Activated effector memory CD4-positive, alpha-beta T cell treated with Interleukin-2 at 50 U/mL for 16 hours (primary cell): ENCODE data around the gene GMEB2.
"Not testable (repeated sequence)": the region's sequence is repeated elsewhere in the genome, so short reads cannot be mapped to it uniquely, and the experiment has no call there.

Experiments
- DNase-seq: peaks from one replicate; pipeline ENCODE4 v3.0.0-alpha.2; 2020

Gene GMEB2

GRCh38 chr20:63626424-63627128, at the start of gene GMEB2:
Gene GMEB2 (minus strand): TSS chr20:63627101. CDS start chr20:63619397, 7,704 bp downstream.
- DNase-seq = peak; percentile 67

- no peak for DNase-seq
These were observed 48.9 kb upstream of the GMEB2 start for GRCh38 chr20:63675681-63676368.

DNA sequence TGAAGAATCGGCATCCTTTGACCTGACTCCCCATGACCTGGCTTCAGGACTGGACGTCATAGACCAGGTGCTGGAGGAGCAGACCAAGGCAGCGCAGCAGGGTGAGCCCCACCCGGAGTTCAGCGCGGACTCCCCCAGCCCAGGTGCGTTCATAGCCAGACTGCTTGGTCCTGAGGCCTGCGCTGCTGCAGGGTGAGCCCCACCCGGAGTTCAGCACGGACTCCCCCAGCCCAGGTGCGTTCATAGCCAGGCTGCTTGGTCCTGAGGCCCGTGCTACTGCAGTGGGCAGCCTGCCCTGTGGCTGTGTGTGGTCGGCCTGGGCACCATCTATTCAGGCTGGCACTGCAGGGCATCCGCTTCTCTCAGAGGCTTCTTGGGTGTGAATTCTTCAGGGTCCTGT, 47.0 kb upstream of the GMEB2 start:
- DNase-seq = no peak

GRCh38 chr20:63672666-63673065, 45.8 kb upstream of the GMEB2 start:
- no peak for DNase-seq

GRCh38 chr20:63671695-63672094, 44.8 kb upstream of the GMEB2 start:
- not testable (repeated sequence) for DNase-seq

GRCh38 chr20:63668351-63668750, 41.5 kb upstream of the GMEB2 start:
- no peak for DNase-seq

DNA sequence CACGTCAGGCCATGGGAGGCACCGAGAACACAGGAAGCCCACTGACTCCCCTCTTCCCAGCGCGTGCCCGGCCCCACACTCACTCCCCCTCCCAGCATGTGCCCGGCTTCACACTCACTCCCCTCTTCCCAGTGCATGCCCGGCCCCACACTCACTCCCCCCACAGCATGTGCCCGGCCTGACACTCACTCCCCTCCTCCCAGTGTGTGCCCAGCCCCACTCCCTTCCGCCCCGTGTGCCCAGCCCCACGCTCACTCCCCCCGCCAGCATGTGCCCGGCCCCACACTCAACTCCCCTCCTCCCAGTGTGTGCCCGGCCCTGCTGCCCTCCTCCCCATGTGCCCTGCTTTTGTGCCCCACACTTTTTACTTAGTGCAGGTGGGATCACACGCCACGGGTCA, 41.0 kb upstream of the GMEB2 start:
- no peak for DNase-seq

- DNase-seq = no peak
These were observed 38.8 kb upstream of the GMEB2 start for GRCh38 chr20:63665708-63666107.

DNA sequence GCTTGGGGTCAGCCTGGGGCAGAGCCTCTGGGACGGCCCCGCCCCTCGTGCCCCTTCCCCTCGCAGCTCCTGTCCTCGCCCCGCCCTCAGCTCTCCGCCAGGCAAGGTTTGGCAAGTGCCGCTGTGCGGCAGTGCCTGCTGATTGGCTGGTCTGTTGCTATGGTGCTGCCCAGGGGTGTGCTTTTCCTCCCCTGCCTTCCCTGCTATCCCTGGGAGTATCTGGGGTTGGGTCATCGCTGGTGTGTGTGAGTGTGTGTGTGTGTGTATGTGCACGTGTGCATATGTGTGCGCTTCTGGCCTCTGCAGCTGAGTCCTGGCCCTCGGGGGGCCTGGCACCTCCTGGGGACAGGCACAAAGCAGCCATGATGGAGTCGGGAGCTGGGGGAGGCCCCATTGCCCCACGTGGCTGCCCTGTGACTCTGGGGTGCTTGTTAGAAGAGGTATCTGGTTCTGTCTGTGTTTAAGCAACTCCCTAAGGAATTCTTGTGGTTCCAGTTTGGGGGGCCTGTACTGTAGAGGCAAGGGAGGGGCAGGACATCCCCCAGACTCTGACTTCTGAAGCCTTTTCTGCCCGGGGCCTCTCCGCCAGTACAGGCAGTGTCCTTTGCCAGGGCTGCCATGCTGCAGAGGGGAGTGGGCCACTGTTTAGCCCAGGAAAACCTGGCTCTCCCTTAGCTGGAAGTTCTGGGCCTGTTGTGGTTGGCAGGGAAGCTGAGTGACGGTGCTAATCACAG, 38.1 kb upstream of the GMEB2 start:
- DNase-seq = no peak

DNA sequence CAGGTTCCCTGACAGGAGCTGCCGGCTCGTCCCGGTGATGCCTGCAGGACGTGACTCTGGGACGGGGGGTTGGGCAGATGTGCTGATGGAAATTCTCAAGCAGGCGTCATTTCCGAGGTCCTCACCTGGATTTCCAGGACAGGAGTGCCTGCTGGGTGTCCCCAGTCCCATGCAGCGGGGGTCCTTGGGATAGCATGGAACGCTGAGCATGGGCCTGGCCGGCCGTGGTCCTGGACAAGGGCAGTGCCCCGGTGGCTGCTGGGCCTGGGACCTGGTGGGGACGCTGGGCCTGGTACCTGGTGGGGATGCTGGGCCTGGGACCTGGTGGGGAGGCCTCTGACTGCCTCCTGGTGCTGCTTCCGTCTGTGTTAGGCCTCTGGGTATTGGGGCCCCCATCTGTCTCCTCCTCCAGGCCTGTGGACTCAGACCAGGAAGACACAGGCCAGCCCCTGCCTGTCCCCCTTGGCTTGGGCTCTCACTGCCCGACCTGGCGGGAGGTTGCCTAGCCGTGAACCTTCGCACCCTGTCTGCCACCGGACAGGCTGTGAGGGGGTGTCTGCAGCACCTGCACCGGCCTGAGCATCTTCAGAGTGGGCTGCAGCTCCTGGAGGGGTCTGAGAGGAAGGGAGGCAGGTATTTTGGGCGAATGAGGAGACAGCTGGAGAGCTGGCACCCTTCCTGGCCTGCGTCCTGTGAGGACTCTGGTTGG, 37.4 kb upstream of the GMEB2 start:
- no peak for DNase-seq

DNA sequence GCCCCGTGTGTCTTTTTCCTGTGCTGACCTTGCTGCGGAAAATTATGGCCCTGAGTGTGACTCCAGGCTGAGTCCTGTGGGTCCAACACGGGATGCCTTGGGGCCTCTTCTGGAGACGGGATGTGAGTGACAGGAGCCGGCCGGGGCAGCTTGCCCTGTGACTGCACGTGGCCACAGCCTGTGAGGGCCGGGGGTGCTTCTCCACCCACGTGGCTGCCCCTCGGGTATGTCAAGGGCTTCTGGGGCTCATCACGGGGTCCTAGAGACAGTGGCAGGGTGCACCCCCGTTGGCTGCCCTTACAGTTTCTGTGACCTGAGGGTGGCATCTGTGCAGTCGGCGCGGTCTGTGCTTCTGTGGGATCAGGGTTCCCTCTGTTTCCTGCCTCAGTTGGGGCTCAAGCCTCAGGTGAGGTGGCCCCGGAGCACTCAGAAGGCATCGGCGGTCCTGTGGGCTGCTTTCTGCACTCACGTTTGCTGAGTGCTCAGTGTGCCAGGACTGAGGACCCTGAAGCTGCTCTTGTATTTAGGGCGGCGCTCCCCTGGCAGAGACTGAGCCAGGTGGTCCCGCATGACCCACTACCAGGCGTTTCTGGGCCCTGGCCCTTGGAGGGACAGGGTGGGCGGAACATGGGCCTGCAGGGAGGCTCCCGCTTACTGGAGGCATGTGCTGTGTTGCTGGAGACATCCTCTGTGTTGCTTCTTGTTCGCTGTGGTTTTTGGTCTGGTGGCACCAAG, 36.6 kb upstream of the GMEB2 start:
- DNase-seq = no peak

DNA sequence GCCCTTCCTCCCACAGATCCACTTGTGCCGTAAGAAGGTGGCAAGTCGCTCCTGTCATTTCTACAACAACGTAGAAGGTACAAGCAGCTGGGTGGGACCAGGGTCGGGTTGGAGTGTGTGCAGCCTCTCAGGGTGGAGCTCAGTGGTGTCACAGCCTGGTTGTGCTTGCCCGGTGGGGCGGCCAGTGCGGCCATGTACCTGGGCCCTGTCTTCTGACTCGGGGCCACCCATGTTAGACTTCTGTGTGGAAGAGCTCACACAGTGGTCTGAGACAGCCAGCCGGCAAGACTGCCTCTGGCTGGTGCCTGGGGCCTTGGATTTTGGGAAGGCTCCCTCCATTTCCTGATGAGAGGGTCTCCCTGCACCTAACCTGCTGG, 35.9 kb upstream of the GMEB2 start:
- no peak for DNase-seq

DNA sequence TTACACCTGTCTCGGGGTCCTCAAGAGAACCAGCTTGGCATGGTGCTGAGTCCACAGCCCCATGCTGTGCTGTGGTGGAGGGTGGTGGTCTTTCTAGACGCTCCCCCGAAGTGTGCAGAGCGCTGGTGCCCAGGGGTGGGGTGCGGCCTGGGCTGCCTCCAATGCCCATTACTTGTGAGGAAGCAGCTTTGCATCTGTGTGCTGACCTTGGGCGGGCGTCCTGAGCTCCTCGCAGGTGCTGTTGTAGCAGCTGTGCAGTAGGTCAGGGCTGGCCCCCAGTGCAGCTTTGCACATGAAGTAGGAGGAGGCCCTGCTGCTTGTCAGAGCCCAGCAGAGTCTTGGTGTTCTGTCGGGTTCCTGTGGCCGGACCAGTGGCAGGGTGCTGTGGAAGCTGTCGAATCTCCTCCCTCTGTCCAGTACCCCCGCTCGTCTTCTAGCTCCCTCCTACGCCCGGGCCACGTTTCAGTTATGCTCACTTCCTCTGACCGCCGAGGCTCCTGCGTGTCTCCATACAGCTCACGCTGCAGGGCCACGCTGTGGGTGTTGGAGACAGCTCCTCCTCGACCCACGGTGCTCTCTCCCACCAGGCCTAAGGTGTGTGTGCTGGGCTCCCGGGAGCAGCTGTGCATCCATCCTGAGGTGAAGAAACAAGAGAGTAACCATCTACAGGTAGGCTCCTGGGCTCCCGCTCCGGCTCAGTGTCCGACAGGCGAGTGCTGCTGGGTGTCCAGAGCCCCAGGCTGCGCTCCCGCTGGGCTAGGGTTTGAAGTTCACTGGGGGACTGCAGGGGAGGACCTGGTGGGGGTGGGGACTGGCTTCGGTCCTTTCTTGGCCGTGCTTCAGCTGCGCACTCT, 35.3 kb upstream of the GMEB2 start:
- no peak for DNase-seq

DNA sequence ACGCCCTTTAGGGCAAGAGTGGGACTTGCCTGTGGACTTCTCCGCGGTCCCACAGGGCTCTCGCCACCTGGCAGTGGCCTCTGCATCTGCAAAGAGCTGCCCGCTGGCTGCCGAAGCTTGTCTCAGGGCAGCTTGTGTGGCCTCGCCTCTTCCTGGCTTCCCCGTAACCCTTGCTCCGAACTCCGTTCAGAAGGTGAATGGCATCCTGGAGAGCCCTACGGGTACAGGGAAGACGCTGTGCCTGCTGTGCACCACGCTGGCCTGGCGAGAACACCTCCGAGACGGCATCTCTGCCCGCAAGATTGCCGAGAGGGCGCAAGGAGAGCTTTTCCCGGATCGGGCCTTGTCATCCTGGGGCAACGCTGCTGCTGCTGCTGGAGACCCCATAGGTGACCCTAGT, 34.2 kb upstream of the GMEB2 start:
- no peak for DNase-seq

GRCh38 chr20:63660622-63661021, 33.7 kb upstream of the GMEB2 start:
- no peak for DNase-seq

- DNase-seq = not testable (repeated sequence)
These were observed 33.3 kb upstream of the GMEB2 start for GRCh38 chr20:63660174-63660573.

- no peak for DNase-seq
These were observed 32.5 kb upstream of the GMEB2 start for GRCh38 chr20:63659370-63659769.

- no peak for DNase-seq
These were observed 31.9 kb upstream of the GMEB2 start for GRCh38 chr20:63658749-63659187.

GRCh38 chr20:63657937-63658748, 31.2 kb upstream of the GMEB2 start, which contains the start of gene RTEL1:
Gene RTEL1 (plus strand): TSS chr20:63658312. CDS start chr20:63659403, 1,091 bp downstream.
- DNase-seq = peak; percentile 86

- no peak for DNase-seq
These were observed 30.5 kb upstream of the GMEB2 start for GRCh38 chr20:63657260-63657936.
